Astrocyte of the spinal cord (primary cell): ENCODE results near the gene RECQL.

Experiments
- DNase-seq: peaks from one replicate; pipeline ENCODE4 v3.0.0; 2011; ENCODE audit warnings: low read depth, low spot score
- H3K4me3 ChIP-seq: 2 replicates; pipeline ENCODE4 v1.5.1; 2011; ENCODE audit warnings: low read depth, mild to moderate bottlenecking, low read length, moderate library complexity
- in situ Hi-C: cut with HindIII; loops from 2 replicates; pipeline ENCODE4 v1.10.0; 2017; ENCODE audit warnings: low sequenced_read_pairs
- TF ChIP-seq, protein P1 (sequence below): IDR thresholded peaks from 2 replicates; pipeline ENCODE4 v1.5.1; 2012; ENCODE audit warnings: low read depth, mild to moderate bottlenecking, low read length, inconsistent platforms

The RECQL gene

DNA sequence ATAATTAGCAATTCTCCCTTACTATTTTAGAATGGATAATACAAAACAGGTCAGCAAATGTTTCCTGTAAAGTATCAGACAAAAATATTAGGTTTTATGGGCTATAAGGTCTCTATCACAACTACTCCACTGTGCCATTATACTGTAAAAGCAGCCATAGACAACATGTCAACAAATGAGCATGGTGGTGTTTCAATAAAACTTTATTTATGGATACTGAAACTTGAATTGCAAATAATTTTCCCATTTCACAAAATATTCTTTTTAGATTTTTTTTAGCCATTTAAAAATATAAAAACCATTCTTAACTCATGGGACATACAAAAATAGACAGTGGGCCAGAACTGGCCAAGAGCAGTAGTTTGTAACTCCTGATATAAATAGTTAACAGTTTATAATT is 15.4 kb downstream of the RECQL start:
- in situ Hi-C loops = no loop called here
- no peak for DNase-seq
- H3K4me3 ChIP-seq = no peak overlapping the region
- TF ChIP-seq, protein P1, sequence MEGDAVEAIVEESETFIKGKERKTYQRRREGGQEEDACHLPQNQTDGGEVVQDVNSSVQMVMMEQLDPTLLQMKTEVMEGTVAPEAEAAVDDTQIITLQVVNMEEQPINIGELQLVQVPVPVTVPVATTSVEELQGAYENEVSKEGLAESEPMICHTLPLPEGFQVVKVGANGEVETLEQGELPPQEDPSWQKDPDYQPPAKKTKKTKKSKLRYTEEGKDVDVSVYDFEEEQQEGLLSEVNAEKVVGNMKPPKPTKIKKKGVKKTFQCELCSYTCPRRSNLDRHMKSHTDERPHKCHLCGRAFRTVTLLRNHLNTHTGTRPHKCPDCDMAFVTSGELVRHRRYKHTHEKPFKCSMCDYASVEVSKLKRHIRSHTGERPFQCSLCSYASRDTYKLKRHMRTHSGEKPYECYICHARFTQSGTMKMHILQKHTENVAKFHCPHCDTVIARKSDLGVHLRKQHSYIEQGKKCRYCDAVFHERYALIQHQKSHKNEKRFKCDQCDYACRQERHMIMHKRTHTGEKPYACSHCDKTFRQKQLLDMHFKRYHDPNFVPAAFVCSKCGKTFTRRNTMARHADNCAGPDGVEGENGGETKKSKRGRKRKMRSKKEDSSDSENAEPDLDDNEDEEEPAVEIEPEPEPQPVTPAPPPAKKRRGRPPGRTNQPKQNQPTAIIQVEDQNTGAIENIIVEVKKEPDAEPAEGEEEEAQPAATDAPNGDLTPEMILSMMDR = no peak

DNA sequence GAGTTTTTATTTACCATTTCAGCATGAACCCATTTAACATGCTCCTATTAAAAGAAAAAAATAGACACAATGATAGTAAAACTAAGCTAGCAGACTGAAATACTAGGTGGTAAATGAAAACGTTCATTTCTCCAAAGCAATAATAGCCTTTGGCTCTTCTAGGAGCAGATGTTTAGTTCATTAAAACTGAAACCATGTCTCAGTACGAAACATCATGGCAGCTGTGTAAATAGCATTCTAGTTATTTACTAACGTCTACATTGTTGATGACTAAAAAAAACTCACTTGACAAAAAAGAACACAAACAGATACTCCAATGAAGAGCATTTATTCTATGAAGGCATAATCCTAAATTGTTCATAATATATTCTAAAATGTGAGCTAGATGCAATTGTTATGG is 17.9 kb downstream of the RECQL start:
- no peak for DNase-seq
- in situ Hi-C loops = no loop called here
- TF ChIP-seq, protein P1 = no peak
- H3K4me3 ChIP-seq = no peak overlapping the region

DNA sequence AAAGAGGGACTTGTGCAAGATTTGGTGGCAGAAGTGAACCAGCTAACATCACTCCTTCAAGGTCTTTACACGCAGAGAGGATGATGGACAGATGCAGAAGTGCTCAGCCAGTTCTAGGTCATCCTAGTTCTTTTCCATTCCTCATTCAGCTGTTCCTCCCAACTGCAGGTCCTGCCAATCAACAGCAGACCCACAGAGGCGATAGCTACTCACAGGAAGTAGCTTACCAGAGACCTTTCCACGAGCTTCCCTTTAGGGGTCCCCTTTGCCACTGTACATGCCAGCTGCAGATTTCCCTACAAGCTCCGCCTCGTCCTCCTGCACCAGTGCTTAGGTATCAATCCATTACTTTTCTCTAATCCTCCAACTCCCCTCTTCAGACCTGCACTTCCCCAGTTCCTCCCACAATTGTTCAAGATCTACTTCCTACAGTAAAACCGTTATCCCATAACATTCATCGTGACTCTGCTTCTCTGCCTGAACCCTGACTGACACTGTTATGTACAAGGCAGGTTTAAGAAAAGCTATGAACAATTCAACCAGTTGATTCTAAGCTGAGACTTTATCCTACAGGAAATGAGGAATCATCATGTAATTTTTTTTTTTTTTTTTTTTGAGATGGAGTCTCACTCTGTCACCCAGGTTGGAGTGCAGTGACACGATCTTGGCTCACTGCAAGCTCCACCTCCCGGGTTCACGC is 22.5 kb downstream of the RECQL start:
- TF ChIP-seq, protein P1 = no peak
- no peak for DNase-seq
- H3K4me3 ChIP-seq = no peak overlapping the region
- in situ Hi-C loops = no loop called here

DNA sequence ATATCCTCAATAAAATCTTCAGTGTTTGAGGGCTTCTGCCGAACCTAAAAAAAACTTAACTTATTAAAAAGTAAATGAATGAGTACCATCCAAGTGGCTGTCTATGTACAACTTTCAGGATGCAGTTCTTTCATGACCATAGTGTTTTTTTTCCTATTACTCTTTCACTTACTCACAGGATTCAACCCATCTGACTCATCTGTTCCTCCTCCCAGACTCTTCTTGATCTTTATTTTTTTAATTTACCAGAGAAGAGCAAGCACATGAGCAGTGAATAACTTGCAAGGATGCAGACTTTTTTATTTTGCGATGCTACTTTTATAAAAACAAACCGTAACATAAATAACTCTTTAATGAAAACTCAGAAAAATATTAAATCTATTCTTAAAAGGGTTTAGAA is 24.5 kb downstream of the RECQL start:
- in situ Hi-C loops = no loop called here
- H3K4me3 ChIP-seq = no peak overlapping the region
- peak; percentile 75 for DNase-seq
- TF ChIP-seq, protein P1 = no peak

DNA sequence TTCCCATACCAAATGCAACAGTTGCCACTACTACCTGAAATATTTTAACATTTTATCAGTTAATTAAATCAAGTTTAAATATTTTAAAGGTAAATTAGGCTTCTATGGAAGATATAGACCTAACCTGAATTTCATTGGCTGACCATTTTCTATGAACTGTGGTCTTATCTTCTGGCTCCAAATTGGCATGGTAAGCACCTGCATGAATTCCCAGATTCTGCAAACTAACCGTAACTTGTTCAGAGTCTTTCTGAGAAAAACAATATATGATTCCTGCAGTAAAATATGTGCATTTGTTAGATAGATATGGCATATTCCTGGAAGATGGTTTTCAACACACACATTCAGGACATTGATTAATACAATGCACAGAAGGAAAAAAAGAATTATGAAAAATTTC is 25.9 kb downstream of the RECQL start:
- DNase-seq = no peak
- no peak overlapping the region for H3K4me3 ChIP-seq
- TF ChIP-seq, protein P1 = no peak
- in situ Hi-C loops = no loop called here

DNA sequence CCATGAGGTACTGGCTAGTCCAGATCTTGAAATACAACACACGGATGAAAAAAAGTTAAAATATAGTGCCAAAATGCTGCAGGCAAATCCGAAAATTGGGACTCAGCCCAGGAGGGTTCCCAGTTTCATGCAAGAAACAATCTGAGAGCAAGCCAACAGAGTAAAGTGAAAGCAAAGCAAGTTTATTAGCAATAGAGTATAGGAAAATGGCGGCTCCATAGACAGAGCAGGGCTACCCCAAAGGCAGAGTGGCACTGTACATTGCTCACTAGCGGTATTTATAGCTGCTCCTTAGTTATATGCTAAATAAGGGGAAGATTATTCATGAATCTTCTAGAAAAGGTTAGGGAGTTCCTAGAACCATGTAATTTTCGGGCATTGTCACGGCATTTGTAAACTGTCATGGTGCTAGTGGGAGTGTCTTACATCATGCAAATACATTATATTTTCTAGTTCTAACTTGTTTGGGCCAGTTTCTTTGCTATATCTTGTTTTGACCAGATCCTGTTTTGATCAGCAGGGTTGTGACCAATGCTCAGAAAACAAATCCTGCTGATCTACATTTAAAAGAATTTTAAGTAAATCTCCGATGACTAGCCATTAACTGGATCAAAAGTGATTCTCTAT is 29.1 kb downstream of the RECQL start:
- no peak for DNase-seq
- TF ChIP-seq, protein P1 = no peak
- in situ Hi-C loops = no loop called here
- no peak overlapping the region for H3K4me3 ChIP-seq
